ENCODE data around the gene PRICKLE3. TPM values are rescaled to one million over a fixed set of nuclear protein-coding genes. Genes with fewer than 3 reads are reported as not detected.

The PRICKLE3 gene
- total RNA-seq, 2 donors from 2014 or later, result 10.7 to 12.0 TPM

- H3K36me3 Mint-ChIP-seq (ENCODE audit: low read depth), result no peaks in the 10 kb centered on the region
- H3K9me3 ChIP-seq (ENCODE audit: control insufficient read depth, low read length), result no peaks in the 10 kb centered on the region
- peaks cover 24% of the 10 kb centered on the region for H3K27me3 ChIP-seq (ENCODE audit: control insufficient read depth, insufficient read depth, low read length, poor library complexity, severe bottlenecking)
- TF ChIP-seq, protein P1, sequence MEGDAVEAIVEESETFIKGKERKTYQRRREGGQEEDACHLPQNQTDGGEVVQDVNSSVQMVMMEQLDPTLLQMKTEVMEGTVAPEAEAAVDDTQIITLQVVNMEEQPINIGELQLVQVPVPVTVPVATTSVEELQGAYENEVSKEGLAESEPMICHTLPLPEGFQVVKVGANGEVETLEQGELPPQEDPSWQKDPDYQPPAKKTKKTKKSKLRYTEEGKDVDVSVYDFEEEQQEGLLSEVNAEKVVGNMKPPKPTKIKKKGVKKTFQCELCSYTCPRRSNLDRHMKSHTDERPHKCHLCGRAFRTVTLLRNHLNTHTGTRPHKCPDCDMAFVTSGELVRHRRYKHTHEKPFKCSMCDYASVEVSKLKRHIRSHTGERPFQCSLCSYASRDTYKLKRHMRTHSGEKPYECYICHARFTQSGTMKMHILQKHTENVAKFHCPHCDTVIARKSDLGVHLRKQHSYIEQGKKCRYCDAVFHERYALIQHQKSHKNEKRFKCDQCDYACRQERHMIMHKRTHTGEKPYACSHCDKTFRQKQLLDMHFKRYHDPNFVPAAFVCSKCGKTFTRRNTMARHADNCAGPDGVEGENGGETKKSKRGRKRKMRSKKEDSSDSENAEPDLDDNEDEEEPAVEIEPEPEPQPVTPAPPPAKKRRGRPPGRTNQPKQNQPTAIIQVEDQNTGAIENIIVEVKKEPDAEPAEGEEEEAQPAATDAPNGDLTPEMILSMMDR (conservative IDR thresholded peaks at IDR 0.05), result peak; percentile 83
- 5 to 28% methylated on average over 10 to 60 of the region's 69 CpGs for WGBS, 2 experiments (ENCODE audit: insufficient coverage in 1 of 2, insufficient read length in 1 of 2)
- H3K9ac ChIP-seq (ENCODE audit: extremely low read depth, low read length, poor library complexity, severe bottlenecking), result peak overlapping the region; percentile 11
- peak overlapping the region; percentile 27 for H3K27ac ChIP-seq (ENCODE audit: low read depth, low read length)
- peak overlapping the region; percentile 60 for H3K4me3 Mint-ChIP-seq
- H3K4me3 ChIP-seq (ENCODE audit: low read length), result peak overlapping the region; percentile 60
- H3K27me3 Mint-ChIP-seq (ENCODE audit: insufficient read depth), result peaks cover 53% of the 10 kb centered on the region
- DNase-seq, result peak; percentile 94
- no peaks in the 10 kb centered on the region for H3K36me3 ChIP-seq (ENCODE audit: control insufficient read depth, insufficient read depth, low read length)
- peak overlapping the region; percentile 83 for H3K27ac Mint-ChIP-seq
- no peaks in the 10 kb centered on the region for H3K4me1 ChIP-seq (ENCODE audit: control insufficient read depth, insufficient read depth, low read length)
- no peaks in the 10 kb centered on the region for H3K4me1 Mint-ChIP-seq
- peaks cover 56% of the 10 kb centered on the region for H3K9me3 Mint-ChIP-seq
Observed at GRCh38 chrX:49163555-49164419, 22.4 kb downstream of the PRICKLE3 start.

DNA sequence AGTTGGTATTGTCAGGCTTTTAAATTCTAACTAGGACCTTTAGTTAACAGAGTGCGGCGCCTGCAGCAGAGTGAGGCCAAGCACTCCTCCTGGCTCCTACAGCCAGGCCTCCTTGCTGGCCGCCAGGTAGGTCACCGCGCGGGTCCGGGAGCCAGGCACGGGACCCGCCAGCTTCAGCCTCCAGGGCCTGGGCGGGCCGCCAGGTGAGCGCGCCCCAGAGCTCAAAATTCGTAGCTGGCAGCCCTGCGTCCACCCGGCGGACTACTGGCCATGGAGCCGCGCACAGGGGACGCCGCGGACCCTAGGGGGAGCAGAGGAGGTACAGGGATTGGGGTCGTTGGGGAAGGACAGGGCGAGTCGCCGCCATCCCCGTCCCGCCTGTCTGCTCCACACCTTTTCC, 23.6 kb downstream of the PRICKLE3 start, which contains the start of gene MAGIX:
Gene MAGIX (plus strand): TSS at position 139 of the 400 bp plus-strand sequence. CDS start 132 bp downstream, at position 271.
- TF ChIP-seq, protein P1 (conservative IDR thresholded peaks at IDR 0.05), result no peak
- H3K4me3 ChIP-seq (ENCODE audit: low read length), result no peak within 1 kb of the TSS
- no peak within 1 kb of the TSS for H3K27ac ChIP-seq (ENCODE audit: low read depth, low read length)
- H3K9ac ChIP-seq (ENCODE audit: extremely low read depth, low read length, poor library complexity, severe bottlenecking), result no peak within 1 kb of the TSS
- H3K4me1 ChIP-seq (ENCODE audit: control insufficient read depth, insufficient read depth, low read length), result no peaks in the 10 kb centered on the region
- H3K27ac Mint-ChIP-seq, result no peak within 1 kb of the TSS
- H3K9me3 Mint-ChIP-seq, result peaks cover 61% of the 10 kb centered on the region
- peaks cover 58% of the 10 kb centered on the region for H3K27me3 Mint-ChIP-seq (ENCODE audit: insufficient read depth)
- H3K36me3 ChIP-seq (ENCODE audit: control insufficient read depth, insufficient read depth, low read length), result no peaks in the 10 kb centered on the region
- peak within 1 kb of the TSS; percentile 60 for H3K4me3 Mint-ChIP-seq
- H3K4me1 Mint-ChIP-seq, result no peaks in the 10 kb centered on the region
- no peaks in the 10 kb centered on the region for H3K36me3 Mint-ChIP-seq (ENCODE audit: low read depth)
- H3K27me3 ChIP-seq (ENCODE audit: control insufficient read depth, insufficient read depth, low read length, poor library complexity, severe bottlenecking), result peaks cover 20% of the 10 kb centered on the region
- H3K9me3 ChIP-seq (ENCODE audit: control insufficient read depth, low read length), result no peaks in the 10 kb centered on the region
- 50 to 79% methylated on average over 5 to 22 of the region's 28 CpGs for WGBS, 2 experiments (ENCODE audit: insufficient coverage in 1 of 2, insufficient read length in 1 of 2)
- peak; percentile 71 for DNase-seq

DNA sequence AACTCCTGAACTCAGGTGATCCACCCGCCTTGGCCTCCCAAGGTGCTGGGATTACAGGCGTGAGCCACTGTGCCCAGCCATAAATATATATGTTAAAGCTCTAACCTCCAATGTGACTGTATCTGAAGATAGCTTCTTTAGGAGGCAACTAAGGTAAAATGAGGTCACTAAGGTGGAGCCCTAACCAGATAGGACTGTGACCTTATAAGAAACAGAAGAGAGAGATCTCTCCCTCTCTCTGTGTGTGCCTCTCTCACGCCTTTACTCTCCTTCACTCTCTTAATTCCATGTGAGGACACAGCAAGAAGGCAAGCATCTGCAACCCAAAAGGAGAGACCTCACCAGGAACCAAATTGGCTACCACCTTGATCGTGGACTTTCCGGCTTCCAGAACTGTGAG, 24.5 kb downstream of the PRICKLE3 start:
- no peak for DNase-seq
- Histone ChIP-seq H3K27me3 (ENCODE audit: control insufficient read depth, insufficient read depth, low read length, poor library complexity, severe bottlenecking) (peaks cover 10% of the 10 kb centered on the region), H3K36me3 (ENCODE audit: control insufficient read depth, insufficient read depth, low read length) (no peaks in the 10 kb centered on the region), H3K27ac (ENCODE audit: low read depth, low read length) (no peak overlapping the region), H3K4me3 (ENCODE audit: low read length) (no peak overlapping the region), H3K9me3 (ENCODE audit: control insufficient read depth, low read length) (no peaks in the 10 kb centered on the region), H3K4me1 (ENCODE audit: control insufficient read depth, insufficient read depth, low read length) (no peaks in the 10 kb centered on the region), H3K9ac (ENCODE audit: extremely low read depth, low read length, poor library complexity, severe bottlenecking) (no peak overlapping the region)
- TF ChIP-seq, protein P1 (conservative IDR thresholded peaks at IDR 0.05), result no peak
- Mint-ChIP-seq H3K4me1 (no peaks in the 10 kb centered on the region), H3K36me3 (ENCODE audit: low read depth) (no peaks in the 10 kb centered on the region), H3K9me3 (peaks cover 60% of the 10 kb centered on the region), H3K4me3 (no peak overlapping the region), H3K27me3 (ENCODE audit: insufficient read depth) (peaks cover 57% of the 10 kb centered on the region), H3K27ac (no peak overlapping the region)
- 80 to 92% methylated on average over 3 to 4 of the region's 5 CpGs for WGBS, 2 experiments (ENCODE audit: insufficient coverage in 1 of 2, insufficient read length in 1 of 2)
